Common myeloid progenitor, CD34-positive (primary cell): ENCODE measurements around the gene AGBL1.

Experiments used
- CTCF ChIA-PET: fragments of 350-600 bp; sonication (Branson Sonifier 250); formaldehyde crosslinking; loops from one replicate; lab custom pipeline; 2021; ENCODE audit warnings: antibody characterized with exemption; lab: Charles Lee
- POLR2A ChIA-PET: fragments of 350-600 bp; sonication (Branson Sonifier 250); formaldehyde crosslinking; loops from one replicate; lab custom pipeline; 2021; ENCODE audit warnings: antibody characterized with exemption; lab: Charles Lee
- DNase-seq, 3 donors: peaks; one replicate each; pipeline versions ENCODE4 v3.0.0 to v3.0.0-alpha.2; 2013
- H3K27ac ChIP-seq, 2 experiments: 1 replicate in 1 of 2; 2 replicates in 1 of 2; pipeline ENCODE4 v1.7.0; 2013; ENCODE audit warnings: inconsistent platforms in 2 of 2, low read length in 2 of 2, mild to moderate bottlenecking in 2 of 2, low read depth in 1 of 2, moderate library complexity in 1 of 2; ENCODE audit not compliant: severe bottlenecking in 2 of 2, insufficient read depth in 1 of 2, poor library complexity in 1 of 2
- H3K27me3 ChIP-seq, 5 experiments: replicated peaks in 2 of 5; 1 replicate in 3 of 5; 2 replicates in 2 of 5; pipeline versions ENCODE4 v1.6.1 to v1.7.0; 2013; ENCODE audit warnings: low read length in 4 of 5, mild to moderate bottlenecking in 2 of 5, moderate library complexity in 2 of 5, inconsistent platforms in 1 of 5; ENCODE audit not compliant: insufficient read depth in 5 of 5, control insufficient read depth in 4 of 5
- H3K36me3 ChIP-seq, 4 experiments: 1 replicate in 2 of 4; 2 replicates in 2 of 4; pipeline versions ENCODE4 v1.6.1 to v1.7.0; 2013; ENCODE audit warnings: low read length in 3 of 4, control low read depth in 1 of 4, mild to moderate bottlenecking in 1 of 4; ENCODE audit not compliant: control insufficient read depth in 4 of 4, insufficient read depth in 4 of 4
- H3K4me1 ChIP-seq, 4 experiments: 1 replicate in 3 of 4; 2 replicates in 1 of 4; pipeline versions ENCODE4 v1.6.1 to v1.7.1; 2013; ENCODE audit warnings: low read length in 3 of 4, mild to moderate bottlenecking in 3 of 4, control low read depth in 1 of 4, inconsistent platforms in 1 of 4, moderate library complexity in 1 of 4; ENCODE audit not compliant: control insufficient read depth in 4 of 4, insufficient read depth in 4 of 4; ENCODE audit errors: control extremely low read depth in 1 of 4
- H3K4me3 ChIP-seq, 7 experiments: 1 replicate in 4 of 7; 2 replicates in 3 of 7; pipeline versions ENCODE4 v1.5.1 to v1.7.0; 2013; ENCODE audit warnings: mild to moderate bottlenecking in 7 of 7, low read length in 6 of 7, moderate library complexity in 6 of 7, inconsistent platforms in 2 of 7, low read depth in 2 of 7, control low read depth in 1 of 7; ENCODE audit not compliant: insufficient read depth in 4 of 7, control insufficient read depth in 1 of 7; ENCODE audit errors: extremely low read depth in 1 of 7
- H3K9me3 ChIP-seq, 5 experiments: 1 replicate in 4 of 5; 2 replicates in 1 of 5; pipeline versions ENCODE4 v1.6.1 to v1.7.1; 2013; ENCODE audit warnings: low read length in 4 of 5, mild to moderate bottlenecking in 2 of 5, inconsistent platforms in 1 of 5, low read depth in 1 of 5, moderate library complexity in 1 of 5; ENCODE audit not compliant: control insufficient read depth in 4 of 5, insufficient read depth in 2 of 5; ENCODE audit errors: control extremely low read depth in 1 of 5
- WGBS: methylation state at CpG from one replicate; pipeline ENCODE4 v1.1.5; 2013; ENCODE audit not compliant: insufficient coverage; 5-methylcytosine and 5-hydroxymethylcytosine counted together

AGBL1 gene

GRCh38 chr15:86903642-86904421, 824.2 kb downstream of the AGBL1 start:
- CTCF ChIA-PET = no interaction called here
- Histone ChIP-seq H3K27ac (no peak overlapping the region), H3K4me3 (no peak overlapping the region), H3K27me3 (no peaks in the 10 kb centered on the region), H3K9me3 (no peaks in the 10 kb centered on the region), H3K4me1 (peaks cover 0 to 2% (median 0%) of the 10 kb centered on the region in 4 experiments), H3K36me3 (no peaks in the 10 kb centered on the region)
- POLR2A ChIA-PET = interaction anchor here (0.6 kb wide), 1 partner anchor 435 kb away, joined by 3 read pairs; no protein-coding TSS in a partner anchor
- 10% methylated on average over 2 of the region's 4 CpGs for WGBS
- DNase-seq = no peak

GRCh38 chr15:86905625-86906256, 826.1 kb downstream of the AGBL1 start:
- no peaks in the 10 kb centered on the region for H3K36me3 ChIP-seq
- no peak for DNase-seq
- H3K4me3 ChIP-seq = no peak overlapping the region
- POLR2A ChIA-PET = no interaction called here
- CTCF ChIA-PET = no interaction called here
- H3K27ac ChIP-seq = no peak overlapping the region
- peaks cover 0 to 2% (median 0%) of the 10 kb centered on the region in 4 experiments for H3K4me1 ChIP-seq
- 100% methylated on average over 2 of the region's 3 CpGs for WGBS
- no peaks in the 10 kb centered on the region for H3K27me3 ChIP-seq
- no peaks in the 10 kb centered on the region for H3K9me3 ChIP-seq

GRCh38 chr15:86906376-86906775, 826.7 kb downstream of the AGBL1 start:
- Histone ChIP-seq H3K36me3 (no peaks in the 10 kb centered on the region), H3K4me1 (peaks cover 0 to 2% (median 0%) of the 10 kb centered on the region in 4 experiments), H3K4me3 (no peak overlapping the region), H3K27ac (no peak overlapping the region), H3K9me3 (no peaks in the 10 kb centered on the region), H3K27me3 (no peaks in the 10 kb centered on the region)
- no peak for DNase-seq
- ChIA-PET POLR2A (no interaction called here), CTCF (no interaction called here)
- no CpG with 5 or more reads among the region's 2 CpGs for WGBS

GRCh38 chr15:86911022-86911421, 831.4 kb downstream of the AGBL1 start:
- Histone ChIP-seq H3K4me1 (no peaks in the 10 kb centered on the region), H3K27me3 (peaks cover 0 to 13% (median 3%) of the 10 kb centered on the region in 5 experiments), H3K27ac (no peak overlapping the region), H3K9me3 (no peaks in the 10 kb centered on the region), H3K36me3 (no peaks in the 10 kb centered on the region), H3K4me3 (no peak overlapping the region)
- ChIA-PET CTCF (no interaction called here), POLR2A (no interaction called here)
- WGBS = 56% methylated on average over 5 of the region's 5 CpGs
- DNase-seq = no peak

- POLR2A ChIA-PET = no interaction called here
- Histone ChIP-seq H3K27me3 (peaks cover 0 to 13% (median 3%) of the 10 kb centered on the region in 5 experiments), H3K4me1 (no peaks in the 10 kb centered on the region), H3K27ac (no peak overlapping the region), H3K4me3 (no peak overlapping the region), H3K9me3 (no peaks in the 10 kb centered on the region), H3K36me3 (no peaks in the 10 kb centered on the region)
- WGBS = 100% methylated on average over 1 of the region's 1 CpG
- no peak for DNase-seq
- CTCF ChIA-PET = no interaction called here
These were observed 833.0 kb downstream of the AGBL1 start for GRCh38 chr15:86912661-86913060.

GRCh38 chr15:86915811-86916331, 836.2 kb downstream of the AGBL1 start:
- WGBS = 20% methylated on average over 10 of the region's 12 CpGs
- Histone ChIP-seq H3K4me3 (no peak overlapping the region), H3K36me3 (no peaks in the 10 kb centered on the region), H3K4me1 (no peaks in the 10 kb centered on the region), H3K27ac (no peak overlapping the region), H3K9me3 (no peaks in the 10 kb centered on the region), H3K27me3 (peaks cover 0 to 13% (median 3%) of the 10 kb centered on the region in 5 experiments)
- ChIA-PET CTCF (interaction anchor here (0.8 to 1.5 kb wide), 4 partner anchors 13 to 1332 kb away, joined by 3 to 5 read pairs (median 3); no protein-coding TSS in a partner anchor), POLR2A (no interaction called here)
- peak; percentile 20 to 46 (median 36) for DNase-seq
